Activated CD4-positive, alpha-beta T cell treated with anti-CD3 and anti-CD28 coated beads, Interleukin-2, amount 10 ng/mL, durations not matched to agents 24 days and 14 days (primary cell): ENCODE data around the gene PTPRQ. TPM values are rescaled to one million over a fixed set of nuclear protein-coding genes. Genes with fewer than 3 reads are reported as not detected.

Source experiments
- DNase-seq: peaks from one replicate; pipeline ENCODE4 v3.0.0; 2022
- H3K27ac Mint-ChIP-seq: one replicate; pipeline ENCODE4 v1.8.0; 2022; ENCODE audit warnings: mild to moderate bottlenecking, mixed read lengths
- H3K27me3 Mint-ChIP-seq: one replicate; pipeline ENCODE4 v1.8.0; 2022; ENCODE audit warnings: mixed read lengths
- H3K36me3 Mint-ChIP-seq: one replicate; pipeline ENCODE4 v1.8.0; 2022; ENCODE audit warnings: low read depth, mild to moderate bottlenecking, mixed read lengths
- H3K4me1 Mint-ChIP-seq: one replicate; pipeline ENCODE4 v1.8.0; 2021; ENCODE audit warnings: mixed read lengths
- H3K4me3 Mint-ChIP-seq: one replicate; pipeline ENCODE4 v1.8.0; 2022; ENCODE audit warnings: mild to moderate bottlenecking, moderate library complexity, mixed read lengths
- H3K9me3 Mint-ChIP-seq: one replicate; pipeline ENCODE4 v1.8.0; 2021; ENCODE audit warnings: mixed read lengths
- intact Hi-C: fragments of 100-400 bp; cut with micrococcal nuclease; formaldehyde crosslinking; loops from one replicate; pipeline ENCODE4 v1.15.1; 2023
- total RNA-seq: library from RNA; stranded (reverse); gene quantifications from 2 replicates; pipeline ENCODE4 v1.2.3, GENCODE V29; 2022

Gene PTPRQ
- total RNA-seq, 1 donor from 2014 or later, result not detected

DNA sequence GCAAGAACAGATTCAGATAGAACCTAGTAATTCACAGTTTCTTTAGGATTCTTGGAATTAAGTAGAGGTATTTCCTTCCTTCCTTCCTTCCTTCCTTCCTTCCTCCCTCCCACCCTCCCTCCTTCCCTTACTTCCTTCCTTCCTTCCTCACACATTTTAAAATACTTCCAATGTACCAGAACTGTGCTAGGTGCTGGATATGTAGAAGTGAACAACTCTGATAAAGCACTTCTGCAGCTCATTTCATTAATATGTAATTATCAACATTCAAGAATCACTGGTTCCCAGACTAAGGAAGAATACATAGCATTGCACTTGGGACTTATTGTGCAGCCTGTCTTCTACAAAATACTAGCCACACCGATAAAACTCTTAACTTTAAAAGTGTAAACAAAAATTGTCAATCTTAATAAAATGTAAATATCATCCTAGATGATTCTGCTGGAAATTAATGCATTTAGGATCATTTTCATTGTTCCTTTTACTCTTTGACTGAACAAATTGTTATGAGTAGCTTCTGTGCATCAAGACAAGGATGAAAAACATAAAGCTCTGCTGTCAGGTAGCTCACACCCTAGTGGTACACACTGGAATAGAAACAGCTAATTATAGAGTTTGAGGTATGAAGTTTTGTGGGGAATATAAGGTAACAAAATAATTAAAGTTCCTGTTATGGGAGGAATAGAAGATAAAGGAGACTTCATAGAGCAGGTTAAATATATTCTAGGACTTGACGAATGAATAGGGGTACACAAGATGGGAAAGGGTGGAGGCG, 163.5 kb downstream of the PTPRQ start:
- Mint-ChIP-seq H3K4me3 (no peak overlapping the region), H3K36me3 (no peaks in the 10 kb centered on the region), H3K27me3 (no peaks in the 10 kb centered on the region), H3K4me1 (no peaks in the 10 kb centered on the region), H3K9me3 (no peaks in the 10 kb centered on the region), H3K27ac (no peak overlapping the region)
- no peak for DNase-seq
- intact Hi-C loops, result no loop called here

DNA sequence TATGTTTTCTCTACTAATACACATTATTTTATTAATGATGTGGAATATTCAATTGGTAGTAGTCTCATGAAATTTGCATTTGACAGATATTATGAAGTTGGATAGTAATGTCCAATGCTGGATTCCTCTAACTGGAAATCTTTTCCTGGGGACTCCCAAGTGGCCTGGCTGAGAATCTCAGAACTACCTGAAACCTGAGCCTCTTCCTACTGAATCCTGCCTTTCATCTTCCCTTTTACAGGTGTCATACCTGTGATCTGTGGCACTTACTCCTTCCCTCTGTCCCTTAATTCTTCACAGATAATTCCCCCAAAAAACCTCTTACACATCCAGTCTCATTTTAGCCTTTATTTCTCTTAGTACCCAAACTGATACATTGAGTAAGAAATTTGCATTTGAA, 173.7 kb downstream of the PTPRQ start:
- no peaks in the 10 kb centered on the region for H3K36me3 Mint-ChIP-seq
- H3K9me3 Mint-ChIP-seq, result no peaks in the 10 kb centered on the region
- no peak overlapping the region for H3K27ac Mint-ChIP-seq
- intact Hi-C loops, result no loop called here
- H3K4me3 Mint-ChIP-seq, result no peak overlapping the region
- no peaks in the 10 kb centered on the region for H3K27me3 Mint-ChIP-seq
- no peak for DNase-seq
- H3K4me1 Mint-ChIP-seq, result no peaks in the 10 kb centered on the region

DNA sequence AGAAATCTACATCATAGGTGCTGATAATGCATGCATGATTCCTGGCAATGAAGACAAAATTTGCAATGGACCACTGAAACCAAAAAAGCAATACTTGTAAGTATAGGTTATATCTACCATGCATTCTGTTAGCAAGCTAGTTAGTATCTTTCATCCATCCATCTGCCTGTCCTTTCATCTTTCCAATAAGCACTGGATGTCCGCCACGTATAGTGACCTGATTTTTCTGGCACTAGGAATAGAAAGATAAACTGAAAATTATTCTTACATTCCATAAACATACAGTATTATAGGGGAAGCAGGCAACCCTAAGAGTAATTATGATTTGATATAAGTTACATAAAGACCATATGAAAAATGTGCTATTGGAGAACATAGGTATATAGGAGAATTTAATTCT, 176.2 kb downstream of the PTPRQ start:
- Mint-ChIP-seq H3K9me3 (no peaks in the 10 kb centered on the region), H3K4me3 (no peak overlapping the region), H3K27me3 (no peaks in the 10 kb centered on the region), H3K36me3 (no peaks in the 10 kb centered on the region), H3K27ac (no peak overlapping the region), H3K4me1 (no peaks in the 10 kb centered on the region)
- no peak for DNase-seq
- intact Hi-C loops, result no loop called here

DNA sequence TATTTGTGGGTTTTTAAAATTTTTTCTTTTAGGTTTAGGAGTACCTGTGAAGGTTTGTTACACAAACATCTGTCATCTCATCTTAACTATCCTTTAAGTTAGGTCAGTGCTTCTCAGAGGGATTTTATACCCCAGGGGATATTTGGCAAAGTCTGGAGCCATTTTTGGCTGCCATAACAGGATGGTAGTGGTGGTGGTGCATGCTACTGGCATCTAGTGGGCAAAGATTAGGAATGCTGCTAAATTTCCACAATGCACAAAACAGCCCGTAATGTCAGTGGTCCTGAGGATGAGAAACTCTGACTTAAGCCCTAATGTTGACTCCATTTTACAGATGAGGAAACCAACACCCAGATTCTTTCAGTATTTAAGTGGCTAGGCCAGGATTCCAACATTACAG, 178.2 kb downstream of the PTPRQ start:
- Mint-ChIP-seq H3K4me1 (no peaks in the 10 kb centered on the region), H3K4me3 (no peak overlapping the region), H3K27ac (no peak overlapping the region), H3K27me3 (no peaks in the 10 kb centered on the region), H3K36me3 (no peaks in the 10 kb centered on the region), H3K9me3 (no peaks in the 10 kb centered on the region)
- intact Hi-C loops, result no loop called here
- DNase-seq, result no peak

DNA sequence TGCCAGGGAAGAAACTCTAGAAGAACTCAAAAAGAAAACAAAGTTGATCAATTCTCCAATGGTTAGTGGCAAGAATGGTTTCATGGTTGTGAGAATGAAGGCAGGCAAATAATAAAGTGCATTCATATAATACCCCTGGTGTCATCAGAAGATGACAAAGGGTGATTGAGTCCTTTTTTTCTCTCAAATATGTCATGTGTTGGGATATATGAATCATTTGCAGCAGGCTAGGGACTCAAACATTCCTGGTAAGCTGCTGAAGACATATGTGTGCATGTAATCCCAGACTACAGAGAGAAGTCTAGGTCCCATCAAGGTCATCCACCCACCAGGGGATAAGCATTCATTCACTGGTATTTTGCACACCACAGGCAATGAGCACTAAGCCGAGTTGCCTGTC, 181.0 kb downstream of the PTPRQ start:
- Mint-ChIP-seq H3K4me1 (no peaks in the 10 kb centered on the region), H3K27ac (no peak overlapping the region), H3K4me3 (no peak overlapping the region), H3K9me3 (no peaks in the 10 kb centered on the region), H3K27me3 (no peaks in the 10 kb centered on the region), H3K36me3 (no peaks in the 10 kb centered on the region)
- intact Hi-C loops, result no loop called here
- DNase-seq, result no peak

DNA sequence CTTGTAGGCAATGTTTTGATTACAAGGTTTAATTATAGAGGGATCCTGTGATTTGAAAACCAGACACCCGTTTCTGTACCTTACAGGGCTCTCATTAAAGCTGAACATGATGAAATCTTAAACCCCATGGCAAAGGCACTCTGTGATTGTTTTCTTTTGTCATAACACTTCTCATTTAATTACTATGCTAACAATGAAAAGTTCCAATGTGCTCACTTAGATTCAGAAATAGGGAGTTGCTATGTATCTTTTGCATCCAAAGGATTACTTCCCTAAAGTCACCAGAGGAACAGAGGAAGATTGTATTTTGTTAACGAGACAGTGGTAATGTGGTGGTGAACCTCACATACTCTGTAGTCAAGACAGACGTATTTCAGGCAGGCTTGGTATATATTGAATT, 181.9 kb downstream of the PTPRQ start:
- no peaks in the 10 kb centered on the region for H3K9me3 Mint-ChIP-seq
- H3K36me3 Mint-ChIP-seq, result no peaks in the 10 kb centered on the region
- no peak overlapping the region for H3K27ac Mint-ChIP-seq
- H3K4me1 Mint-ChIP-seq, result no peaks in the 10 kb centered on the region
- intact Hi-C loops, result no loop called here
- H3K4me3 Mint-ChIP-seq, result no peak overlapping the region
- DNase-seq, result no peak
- H3K27me3 Mint-ChIP-seq, result no peaks in the 10 kb centered on the region

DNA sequence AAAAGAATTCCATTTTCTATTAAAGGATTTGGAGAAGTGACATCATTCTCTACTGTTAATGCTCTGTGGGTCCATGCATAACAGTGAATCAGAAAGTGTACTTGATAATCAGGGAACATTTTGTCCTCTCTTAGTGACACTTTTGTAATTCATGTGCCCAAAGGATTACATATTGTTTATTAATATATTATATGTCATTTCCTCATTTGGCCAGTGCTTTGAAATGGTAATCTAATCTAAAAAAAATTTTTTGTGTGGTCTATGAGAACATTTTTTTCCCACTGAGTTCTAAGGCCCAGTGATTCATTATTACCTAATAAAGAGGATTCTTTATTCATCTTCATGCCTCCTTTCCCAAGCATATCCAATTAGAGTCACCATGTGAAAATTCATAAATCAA, 183.7 kb downstream of the PTPRQ start:
- H3K36me3 Mint-ChIP-seq, result no peaks in the 10 kb centered on the region
- no peaks in the 10 kb centered on the region for H3K4me1 Mint-ChIP-seq
- H3K9me3 Mint-ChIP-seq, result no peaks in the 10 kb centered on the region
- intact Hi-C loops, result no loop called here
- H3K27me3 Mint-ChIP-seq, result no peaks in the 10 kb centered on the region
- DNase-seq, result no peak
- no peak overlapping the region for H3K27ac Mint-ChIP-seq
- H3K4me3 Mint-ChIP-seq, result no peak overlapping the region

DNA sequence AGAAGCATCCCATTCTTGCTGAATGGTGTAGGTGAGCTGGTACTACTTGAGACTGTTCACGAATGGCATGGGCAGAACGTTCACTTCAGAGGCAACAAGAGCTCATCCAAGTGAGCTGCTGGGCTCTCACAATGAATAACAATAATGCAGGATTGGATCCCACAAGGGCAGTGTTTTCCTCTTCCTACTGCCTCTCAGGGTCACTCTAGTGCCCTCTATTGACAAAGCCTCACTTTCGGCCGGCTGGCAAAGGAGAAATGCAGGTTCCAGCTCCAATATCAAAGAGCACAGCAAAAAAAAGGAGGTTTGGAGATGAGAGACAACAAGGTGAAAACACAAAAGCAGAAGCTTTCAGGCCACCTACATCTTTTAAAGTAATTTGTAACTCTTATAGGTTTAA, 188.8 kb downstream of the PTPRQ start:
- intact Hi-C loops, result loop anchor here (10.0 kb wide), 1 partner anchor 1118 kb away; no protein-coding TSS in a partner anchor
- Mint-ChIP-seq H3K27me3 (no peaks in the 10 kb centered on the region), H3K36me3 (no peaks in the 10 kb centered on the region), H3K4me3 (no peak overlapping the region), H3K4me1 (no peaks in the 10 kb centered on the region), H3K27ac (no peak overlapping the region), H3K9me3 (no peaks in the 10 kb centered on the region)
- no peak for DNase-seq

DNA sequence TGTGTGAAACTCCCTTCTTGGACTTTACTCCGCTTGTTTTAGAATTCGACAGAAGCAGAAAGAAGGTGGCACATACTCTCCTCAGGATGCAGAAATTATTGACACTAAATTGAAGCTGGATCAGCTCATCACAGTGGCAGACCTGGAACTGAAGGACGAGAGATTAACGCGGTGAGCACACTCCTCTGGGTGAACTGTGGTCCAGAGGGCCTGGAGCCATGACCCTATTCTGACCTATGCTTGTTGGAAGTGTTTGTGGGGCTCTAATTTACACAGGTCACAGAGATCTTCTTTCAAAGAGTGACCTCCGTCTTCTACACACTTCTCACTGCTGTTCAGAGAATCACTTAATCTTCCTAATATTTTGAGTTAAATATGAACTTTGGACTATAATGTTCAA, 190.9 kb downstream of the PTPRQ start:
- Mint-ChIP-seq H3K4me3 (no peak overlapping the region), H3K27me3 (no peaks in the 10 kb centered on the region), H3K36me3 (no peaks in the 10 kb centered on the region), H3K27ac (no peak overlapping the region), H3K4me1 (no peaks in the 10 kb centered on the region), H3K9me3 (no peaks in the 10 kb centered on the region)
- no peak for DNase-seq
- intact Hi-C loops, result loop anchor here (10.0 kb wide), 1 partner anchor 1120 kb away; no protein-coding TSS in a partner anchor

DNA sequence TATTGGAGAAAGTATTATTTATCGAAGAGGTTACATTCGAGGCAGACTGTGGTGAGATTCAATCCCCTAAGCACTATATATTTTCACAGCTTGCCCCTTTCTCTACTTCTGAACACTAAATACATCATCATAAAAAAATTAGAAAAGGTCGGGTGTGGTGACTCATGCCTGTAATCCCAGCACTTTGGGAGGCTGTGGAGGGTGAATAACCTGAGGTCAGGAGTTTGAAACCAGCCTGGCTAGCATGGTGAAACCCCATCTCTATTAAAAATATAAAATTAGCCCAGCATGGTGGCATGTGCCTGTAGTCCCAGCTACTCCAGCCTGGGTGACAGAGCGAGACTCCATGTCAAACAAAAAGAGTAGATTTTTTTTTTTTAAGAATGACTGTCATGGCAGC, 192.8 kb downstream of the PTPRQ start:
- intact Hi-C loops, result loop anchor here (10.0 kb wide), 1 partner anchor 1122 kb away; no protein-coding TSS in a partner anchor
- Mint-ChIP-seq H3K36me3 (no peaks in the 10 kb centered on the region), H3K27ac (no peak overlapping the region), H3K9me3 (no peaks in the 10 kb centered on the region), H3K27me3 (no peaks in the 10 kb centered on the region), H3K4me1 (no peaks in the 10 kb centered on the region), H3K4me3 (no peak overlapping the region)
- no peak for DNase-seq

DNA sequence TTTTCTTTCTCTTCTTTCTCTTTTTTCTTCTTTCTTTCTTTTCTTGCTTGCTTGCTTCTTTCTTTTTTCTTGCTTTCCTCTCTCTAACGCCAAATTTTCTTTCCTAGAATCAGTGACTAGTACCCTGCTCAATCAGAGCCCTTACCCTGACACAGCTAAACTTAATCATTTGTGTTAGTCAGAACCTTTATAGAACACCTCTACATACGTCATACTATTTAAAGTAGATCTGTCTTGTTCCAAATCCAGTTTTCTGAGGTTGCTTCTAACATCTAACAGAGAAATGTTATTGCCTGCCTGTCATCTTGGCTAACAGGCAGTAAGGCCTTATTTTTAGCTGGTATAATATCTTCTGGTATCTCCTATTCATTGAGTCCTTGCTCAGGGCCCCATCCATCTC, 197.9 kb downstream of the PTPRQ start:
- no peaks in the 10 kb centered on the region for H3K4me1 Mint-ChIP-seq
- H3K36me3 Mint-ChIP-seq, result no peaks in the 10 kb centered on the region
- no peaks in the 10 kb centered on the region for H3K27me3 Mint-ChIP-seq
- DNase-seq, result no peak
- no peak overlapping the region for H3K27ac Mint-ChIP-seq
- intact Hi-C loops, result no loop called here
- H3K4me3 Mint-ChIP-seq, result no peak overlapping the region
- no peaks in the 10 kb centered on the region for H3K9me3 Mint-ChIP-seq

DNA sequence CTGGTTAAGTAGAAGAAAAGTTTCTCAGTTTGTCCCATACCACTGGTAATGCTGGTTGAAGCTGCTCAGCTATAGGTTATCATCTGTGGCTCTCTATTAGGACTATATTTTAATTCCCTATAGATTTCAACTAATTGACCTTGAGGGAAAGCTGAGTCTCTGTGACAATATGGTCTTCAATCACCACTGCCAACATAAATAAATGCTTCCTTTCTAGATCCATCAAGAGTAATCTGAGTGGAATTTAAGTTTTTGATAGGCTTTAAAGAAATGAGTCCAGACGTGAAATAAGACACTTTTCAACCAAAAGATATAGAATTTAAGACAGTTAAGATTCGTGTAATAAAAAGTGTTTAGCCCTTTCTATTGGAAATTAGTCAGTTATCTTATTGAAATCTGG, 199.9 kb downstream of the PTPRQ start:
- Mint-ChIP-seq H3K9me3 (no peaks in the 10 kb centered on the region), H3K27ac (no peak overlapping the region), H3K4me3 (no peak overlapping the region), H3K27me3 (no peaks in the 10 kb centered on the region), H3K36me3 (no peaks in the 10 kb centered on the region), H3K4me1 (no peaks in the 10 kb centered on the region)
- no peak for DNase-seq
- intact Hi-C loops, result no loop called here

DNA sequence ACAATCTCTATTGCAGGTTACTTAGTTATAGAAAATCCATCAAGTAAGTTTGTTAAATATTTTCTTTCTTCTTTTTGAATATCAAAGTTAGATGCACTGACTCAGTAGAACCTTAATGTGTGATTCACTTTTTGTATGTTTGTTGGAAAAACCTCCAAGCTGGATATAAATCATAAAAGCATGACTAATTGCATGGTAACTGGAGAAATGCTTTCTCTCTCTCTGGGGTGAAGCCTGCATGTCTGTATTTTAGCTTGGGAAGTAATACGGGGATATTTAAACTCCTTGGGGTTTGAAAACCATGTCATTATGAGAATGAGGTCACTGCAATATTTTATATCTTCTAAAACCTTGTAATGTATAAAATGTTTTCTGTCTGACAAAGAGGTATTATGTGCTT, 204.8 kb downstream of the PTPRQ start:
- Mint-ChIP-seq H3K27ac (no peak overlapping the region), H3K4me3 (no peak overlapping the region), H3K27me3 (no peaks in the 10 kb centered on the region), H3K9me3 (no peaks in the 10 kb centered on the region), H3K36me3 (no peaks in the 10 kb centered on the region), H3K4me1 (no peaks in the 10 kb centered on the region)
- intact Hi-C loops, result no loop called here
- no peak for DNase-seq

DNA sequence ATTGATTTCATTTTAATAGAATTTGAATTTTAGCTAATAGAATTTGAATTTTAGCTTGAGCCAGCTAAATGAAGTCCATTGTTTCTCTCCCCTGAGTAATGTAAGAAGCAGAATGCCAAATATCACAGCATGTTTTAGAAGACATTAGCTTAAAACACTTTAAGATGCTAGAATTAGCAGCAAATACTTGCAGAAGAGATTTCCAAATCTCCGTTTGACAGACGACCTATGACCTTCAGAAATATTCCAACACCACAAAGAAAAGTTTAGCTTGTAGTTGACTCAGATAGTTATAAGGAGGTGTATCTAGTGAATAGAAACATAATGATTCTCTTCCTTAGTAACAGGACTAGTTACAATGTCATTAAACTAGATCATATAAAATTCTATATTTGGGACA, 211.7 kb downstream of the PTPRQ start:
- H3K27ac Mint-ChIP-seq, result no peak overlapping the region
- no peaks in the 10 kb centered on the region for H3K4me1 Mint-ChIP-seq
- DNase-seq, result no peak
- no peaks in the 10 kb centered on the region for H3K36me3 Mint-ChIP-seq
- H3K9me3 Mint-ChIP-seq, result no peaks in the 10 kb centered on the region
- intact Hi-C loops, result no loop called here
- H3K4me3 Mint-ChIP-seq, result no peak overlapping the region
- H3K27me3 Mint-ChIP-seq, result no peaks in the 10 kb centered on the region

DNA sequence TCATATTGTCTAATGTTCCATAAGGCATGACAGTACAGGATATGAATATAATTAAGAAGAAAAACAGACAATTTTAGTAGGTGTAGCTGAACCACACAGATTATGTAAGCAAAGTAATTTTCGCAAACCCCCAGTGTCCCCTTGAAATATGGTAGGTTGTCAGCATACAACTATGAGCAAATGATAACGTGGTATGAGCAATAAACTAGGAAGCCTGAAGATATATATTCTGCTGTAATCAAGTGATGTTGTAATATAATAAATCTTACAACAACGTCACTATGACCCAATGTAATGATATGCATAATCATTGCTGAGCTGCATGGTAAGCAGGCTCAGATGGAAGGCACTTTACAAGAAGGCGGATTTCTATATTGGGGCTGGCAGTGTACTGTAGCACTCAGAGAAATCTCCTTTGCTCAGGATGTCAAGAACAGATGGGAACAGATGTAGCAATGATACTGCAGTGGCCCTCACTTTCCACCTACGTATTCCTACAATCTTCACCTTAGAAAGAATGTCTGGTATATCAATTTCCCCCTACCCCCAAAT, 215.6 kb downstream of the PTPRQ start:
- Mint-ChIP-seq H3K27ac (no peak overlapping the region), H3K4me1 (no peaks in the 10 kb centered on the region), H3K4me3 (no peak overlapping the region), H3K36me3 (no peaks in the 10 kb centered on the region), H3K9me3 (no peaks in the 10 kb centered on the region), H3K27me3 (no peaks in the 10 kb centered on the region)
- DNase-seq, result no peak
- intact Hi-C loops, result no loop called here
